ENCODE data around the gene FKBP15.

FKBP15 gene

DNA sequence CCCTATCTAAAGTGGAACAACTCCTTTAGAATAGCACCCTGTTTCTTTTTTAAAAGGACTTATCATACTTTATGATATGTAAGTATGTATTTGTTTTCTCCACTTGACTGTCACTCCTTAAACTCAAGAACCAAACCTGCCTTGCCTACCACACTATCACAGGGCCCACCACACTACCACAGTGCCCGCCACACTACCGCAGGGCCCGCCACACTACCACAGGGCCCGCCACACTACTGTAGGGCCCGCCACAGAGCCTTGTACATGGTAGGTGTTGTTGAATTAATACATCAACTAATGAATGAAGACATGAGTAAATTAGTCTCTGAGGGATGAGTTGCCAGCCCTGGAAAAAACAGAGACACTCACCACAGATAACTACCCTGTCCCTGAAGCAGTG lies 52.3 kb downstream of the FKBP15 start:
- no peak overlapping the region for H3K4me3 ChIP-seq (ENCODE audit: low read length)
- TF ChIP-seq, protein P1, sequence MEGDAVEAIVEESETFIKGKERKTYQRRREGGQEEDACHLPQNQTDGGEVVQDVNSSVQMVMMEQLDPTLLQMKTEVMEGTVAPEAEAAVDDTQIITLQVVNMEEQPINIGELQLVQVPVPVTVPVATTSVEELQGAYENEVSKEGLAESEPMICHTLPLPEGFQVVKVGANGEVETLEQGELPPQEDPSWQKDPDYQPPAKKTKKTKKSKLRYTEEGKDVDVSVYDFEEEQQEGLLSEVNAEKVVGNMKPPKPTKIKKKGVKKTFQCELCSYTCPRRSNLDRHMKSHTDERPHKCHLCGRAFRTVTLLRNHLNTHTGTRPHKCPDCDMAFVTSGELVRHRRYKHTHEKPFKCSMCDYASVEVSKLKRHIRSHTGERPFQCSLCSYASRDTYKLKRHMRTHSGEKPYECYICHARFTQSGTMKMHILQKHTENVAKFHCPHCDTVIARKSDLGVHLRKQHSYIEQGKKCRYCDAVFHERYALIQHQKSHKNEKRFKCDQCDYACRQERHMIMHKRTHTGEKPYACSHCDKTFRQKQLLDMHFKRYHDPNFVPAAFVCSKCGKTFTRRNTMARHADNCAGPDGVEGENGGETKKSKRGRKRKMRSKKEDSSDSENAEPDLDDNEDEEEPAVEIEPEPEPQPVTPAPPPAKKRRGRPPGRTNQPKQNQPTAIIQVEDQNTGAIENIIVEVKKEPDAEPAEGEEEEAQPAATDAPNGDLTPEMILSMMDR (conservative IDR thresholded peaks at IDR 0.05; ENCODE audit: low read length), result no peak
- DNase-seq (ENCODE audit: low read depth), result no peak

DNA sequence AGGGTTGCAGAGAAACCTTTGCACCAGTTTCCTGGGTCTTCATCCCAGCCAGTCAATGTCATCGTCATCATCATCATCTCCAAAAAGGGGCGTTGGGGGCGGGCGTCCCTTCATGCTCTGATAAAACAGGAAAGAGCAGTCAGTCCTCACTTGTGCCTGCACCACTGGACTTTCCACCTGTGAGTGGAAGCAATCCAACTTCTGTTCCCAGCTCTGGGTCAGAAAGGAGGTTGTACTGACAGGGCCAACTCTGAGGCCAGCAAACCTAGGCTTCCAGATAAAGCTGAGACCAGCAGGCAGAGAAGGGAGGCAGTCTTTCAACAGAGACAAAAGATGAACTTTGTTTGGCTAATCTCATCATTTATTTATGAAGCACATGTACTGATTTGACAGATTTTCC lies 55.0 kb downstream of the FKBP15 start:
- DNase-seq (ENCODE audit: low read depth), result no peak
- TF ChIP-seq, protein P1 (conservative IDR thresholded peaks at IDR 0.05; ENCODE audit: low read length), result no peak
- H3K4me3 ChIP-seq (ENCODE audit: low read length), result no peak overlapping the region

DNA sequence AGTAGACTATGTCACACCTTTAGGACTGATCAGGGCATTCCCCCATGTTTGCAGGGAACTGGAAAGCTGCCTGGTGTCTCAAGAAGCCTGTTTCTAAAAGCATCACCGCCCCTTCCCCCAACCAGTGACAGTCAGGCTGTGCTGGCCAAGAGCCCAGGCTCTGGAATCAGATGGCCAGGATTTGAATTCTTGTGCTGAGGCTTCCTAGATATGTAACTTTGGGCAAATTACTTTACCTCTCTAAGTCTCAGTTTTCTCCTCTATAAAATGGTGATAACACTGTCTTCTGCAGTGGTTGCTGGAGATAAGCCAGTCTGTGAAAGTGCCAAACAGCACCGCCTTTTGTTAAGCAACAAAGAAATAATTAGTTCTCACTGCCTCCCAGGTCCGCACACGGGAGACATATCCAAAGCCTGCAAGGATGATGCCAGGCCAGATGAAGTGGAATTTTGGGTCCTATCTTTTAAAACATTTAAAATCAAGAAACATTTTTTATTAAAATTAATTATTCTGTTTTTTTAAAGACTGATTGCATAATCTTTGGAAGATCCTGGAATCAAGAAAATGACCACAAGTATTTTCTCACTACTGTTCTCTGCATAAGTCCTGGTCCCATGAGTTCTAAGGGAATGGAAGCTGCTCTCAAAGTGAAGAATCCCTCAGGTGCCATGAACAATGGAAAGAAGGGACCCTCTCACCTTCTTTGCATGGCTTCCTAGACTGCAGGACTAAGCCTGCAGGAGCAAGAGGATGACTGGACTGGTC lies 56.4 kb downstream of the FKBP15 start:
- peak; percentile 74 for DNase-seq (ENCODE audit: low read depth)
- TF ChIP-seq, protein P1 (conservative IDR thresholded peaks at IDR 0.05; ENCODE audit: low read length), result no peak
- no peak overlapping the region for H3K4me3 ChIP-seq (ENCODE audit: low read length)

DNA sequence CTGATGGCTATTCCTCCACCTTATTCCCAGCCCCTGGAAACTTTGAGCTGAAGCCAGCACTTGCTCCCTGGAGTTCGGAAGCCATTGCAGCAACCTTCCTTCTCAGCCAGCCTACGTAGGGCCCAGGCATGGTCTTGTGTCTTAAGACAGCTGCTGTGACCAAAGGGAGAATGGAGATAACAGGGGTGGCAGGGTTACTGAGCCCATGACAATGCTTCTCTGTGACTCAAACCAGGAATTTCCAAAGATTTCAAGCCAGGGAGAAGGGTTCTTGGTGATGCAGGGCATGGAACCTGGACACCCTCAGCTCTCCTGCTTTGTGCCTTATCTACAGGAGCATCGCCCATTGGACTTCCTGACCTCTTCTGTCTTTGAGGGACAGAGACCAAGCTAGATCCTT lies 58.1 kb downstream of the FKBP15 start:
- H3K4me3 ChIP-seq (ENCODE audit: low read length), result no peak overlapping the region
- no peak for DNase-seq (ENCODE audit: low read depth)

DNA sequence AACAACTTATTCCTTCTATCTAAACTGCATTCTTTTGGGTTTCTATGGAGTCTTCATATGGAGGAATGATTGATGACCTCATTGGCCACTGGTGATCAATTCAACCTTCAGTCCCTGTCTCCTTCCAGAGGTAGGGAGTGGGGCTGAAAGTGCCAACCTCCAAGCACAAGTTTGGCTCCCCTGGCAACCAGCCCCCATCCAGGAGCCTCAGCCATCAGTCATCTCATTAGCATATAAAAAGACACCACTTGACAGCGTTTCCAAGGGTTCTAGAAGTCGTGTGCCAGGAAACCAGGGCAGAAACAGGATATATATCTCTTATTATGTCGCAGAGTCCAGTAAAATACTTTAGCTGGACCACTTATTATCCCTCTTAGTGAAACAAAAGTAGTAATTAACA lies 60.5 kb downstream of the FKBP15 start:
- no peak for DNase-seq (ENCODE audit: low read depth)
- no peak overlapping the region for H3K4me3 ChIP-seq (ENCODE audit: low read length)
- TF ChIP-seq, protein P1 (conservative IDR thresholded peaks at IDR 0.05; ENCODE audit: low read length), result no peak

More for the DNA sequence above, 58.1 kb downstream of the FKBP15 start:
- TF ChIP-seq, protein P1 (conservative IDR thresholded peaks at IDR 0.05; ENCODE audit: low read length), result no peak

DNA sequence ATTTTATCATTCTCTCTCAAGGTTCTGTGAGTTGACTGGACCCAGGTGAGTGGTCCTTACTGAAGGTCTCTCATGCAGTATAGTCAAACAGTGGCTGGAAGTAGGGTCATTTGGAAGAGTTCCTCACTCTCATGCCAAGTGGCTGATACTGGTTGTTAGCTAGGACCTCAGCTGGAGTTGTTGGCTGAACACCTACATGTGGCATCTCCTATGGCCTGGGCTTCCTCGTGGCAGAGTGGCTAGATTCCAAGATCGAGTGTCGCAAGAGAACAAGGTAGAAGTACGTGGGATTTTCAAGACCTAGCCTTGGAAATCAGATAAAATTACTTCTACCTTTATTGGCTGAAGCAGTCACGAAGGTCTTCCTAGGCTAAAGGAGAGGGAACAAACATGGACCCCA lies 62.6 kb downstream of the FKBP15 start:
- TF ChIP-seq, protein P1 (conservative IDR thresholded peaks at IDR 0.05; ENCODE audit: low read length), result no peak
- no peak for DNase-seq (ENCODE audit: low read depth)

DNA sequence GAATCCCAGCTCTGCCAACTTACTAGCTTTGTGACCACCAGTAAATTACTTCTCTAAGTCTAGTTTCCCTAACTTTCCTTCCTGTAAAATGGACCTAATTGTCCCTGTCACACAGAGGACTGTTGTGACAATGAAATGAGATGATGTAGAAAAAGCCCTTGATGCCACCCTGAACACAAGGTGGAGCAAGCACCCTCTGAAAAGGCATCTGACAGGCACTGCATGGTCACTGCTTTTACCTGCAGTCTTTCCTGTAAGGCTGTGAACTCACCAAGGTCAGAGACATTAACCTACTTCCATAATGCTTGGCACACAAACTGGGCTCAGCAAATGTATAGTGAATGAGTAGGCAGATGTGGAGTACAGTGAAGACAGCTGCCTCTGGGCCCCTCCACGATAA lies 64.2 kb downstream of the FKBP15 start:
- no peak for DNase-seq (ENCODE audit: low read depth)
- no peak overlapping the region for H3K4me3 ChIP-seq (ENCODE audit: low read length)
- TF ChIP-seq, protein P1 (conservative IDR thresholded peaks at IDR 0.05; ENCODE audit: low read length), result no peak

More for the DNA sequence above, 62.6 kb downstream of the FKBP15 start:
- H3K4me3 ChIP-seq (ENCODE audit: low read length), result no peak overlapping the region
